ENCODE data around the gene SLC23A2.
"Not testable (repeated sequence)": the region's sequence is repeated elsewhere in the genome, so short reads cannot be mapped to it uniquely, and the experiment has no call there.

Gene SLC23A2

DNA sequence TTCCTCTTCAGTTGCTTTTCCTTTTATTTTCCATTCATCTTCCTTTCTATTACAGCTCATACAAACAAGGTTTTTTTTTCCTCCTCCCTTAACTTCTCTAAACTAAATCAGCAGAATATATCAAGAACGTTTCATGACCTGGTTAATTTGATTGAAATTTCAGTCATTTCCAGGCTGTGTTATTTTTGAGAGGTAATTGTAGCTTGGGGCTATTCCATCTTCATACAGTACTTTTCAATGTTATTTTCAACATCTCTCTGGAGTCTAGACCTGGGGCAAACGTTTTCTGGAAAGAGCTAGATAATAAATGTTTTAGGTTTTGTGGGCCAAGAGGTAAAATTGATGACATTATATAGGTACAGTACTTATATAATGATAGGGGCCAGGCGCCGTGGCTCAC lies 4.0 kb upstream of the SLC23A2 start:
- no peak for DNase-seq

DNA sequence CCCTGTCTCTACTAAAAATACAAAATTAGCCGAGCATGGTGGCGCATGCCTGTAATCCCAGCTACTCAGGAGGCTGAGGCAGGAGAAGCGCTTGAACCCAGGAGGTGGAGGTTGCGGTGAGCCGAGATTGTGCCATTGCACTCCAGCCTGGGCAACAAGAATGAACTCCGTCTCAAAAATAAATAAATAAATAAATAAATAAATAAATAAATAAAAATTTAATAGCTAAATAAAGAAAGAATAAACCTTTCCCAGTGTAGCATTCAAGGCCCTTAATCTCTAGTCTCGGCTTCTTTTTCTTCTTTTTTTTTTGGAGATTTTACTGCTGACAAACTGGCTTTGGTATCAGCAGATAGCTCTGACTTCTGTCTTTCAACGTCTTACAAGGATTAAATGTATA lies 3.5 kb upstream of the SLC23A2 start:
- DNase-seq: not testable (repeated sequence)

DNA sequence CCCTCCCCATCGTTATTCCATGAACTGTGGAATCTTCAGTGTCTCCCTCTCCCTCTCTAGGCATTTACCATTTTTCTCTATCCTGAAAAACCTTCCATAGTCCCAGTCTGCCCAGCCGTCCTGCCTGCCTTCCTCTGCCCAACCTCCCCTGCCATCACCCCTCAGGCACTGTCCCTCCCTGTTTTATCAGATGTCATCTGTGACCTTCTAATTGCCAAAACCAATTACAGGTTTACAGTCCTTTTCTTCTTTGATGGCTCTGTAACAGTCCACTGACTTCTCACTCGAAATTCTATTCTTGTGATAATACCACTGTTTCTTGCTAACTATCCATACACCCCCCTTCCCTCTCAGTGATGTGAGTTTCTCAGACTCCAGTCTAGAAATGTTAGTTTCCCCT lies 2.3 kb upstream of the SLC23A2 start:
- no peak for DNase-seq

DNA sequence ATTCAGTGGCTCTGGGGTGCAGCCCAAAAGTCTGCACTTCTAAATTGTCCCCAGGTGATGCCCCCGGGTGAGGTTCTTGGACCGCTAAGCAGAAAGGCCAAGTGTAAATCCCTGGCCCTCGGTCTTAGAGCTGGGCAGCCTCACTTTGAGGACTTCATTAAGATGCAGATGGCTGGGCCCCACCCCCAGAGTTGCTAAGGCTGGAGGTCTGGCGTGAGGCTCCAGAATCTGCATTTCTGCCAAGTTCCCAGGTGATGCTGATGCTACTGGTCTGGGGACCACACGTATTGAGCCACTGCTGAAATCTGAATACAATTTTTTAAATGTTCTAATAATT lies 735 bp upstream of the SLC23A2 start:
- DNase-seq: no peak

DNA sequence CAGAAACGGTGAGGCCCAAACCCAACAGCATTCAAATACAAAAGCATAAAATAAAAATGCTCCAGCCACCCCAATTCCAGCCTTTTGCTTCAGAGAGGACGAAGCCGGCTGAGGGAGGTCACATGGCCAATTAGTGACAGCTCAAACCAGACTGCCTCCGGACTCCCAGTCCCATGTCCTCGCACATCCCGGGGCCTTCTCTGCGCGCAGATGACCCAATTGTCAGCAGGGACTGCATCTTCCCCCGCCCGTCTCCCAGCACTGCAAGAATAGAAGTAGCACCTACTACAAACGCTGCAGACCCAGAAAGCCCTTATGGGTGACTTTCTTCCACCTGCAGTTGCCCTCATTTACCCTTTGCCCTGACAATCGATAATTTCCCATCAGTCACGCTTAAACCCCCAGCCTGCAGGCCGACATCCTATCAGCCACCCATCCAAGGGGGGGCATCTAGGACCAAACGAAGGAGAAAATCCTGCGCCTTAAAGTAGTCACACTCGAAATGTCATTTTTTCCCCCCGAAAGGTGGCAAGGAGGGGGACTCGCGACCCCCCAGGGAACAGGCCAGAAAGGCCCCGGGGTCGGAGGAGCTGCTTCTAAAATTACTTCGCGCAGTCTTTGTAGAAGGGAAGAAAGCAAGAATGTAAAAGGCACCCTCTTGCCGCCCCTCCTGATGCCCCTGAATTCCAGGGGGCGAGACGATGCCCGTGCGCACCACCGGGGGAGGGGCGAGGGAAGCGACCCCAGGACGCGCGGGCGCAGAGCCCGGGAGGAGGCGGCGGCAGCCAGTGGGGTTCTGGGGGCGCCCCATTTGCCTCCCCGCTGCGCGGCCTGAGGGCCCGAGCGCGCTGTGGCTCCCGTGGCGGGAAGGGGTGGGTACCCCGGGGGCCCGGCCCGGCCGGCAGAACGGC lies 792 bp downstream of the SLC23A2 start:
- DNase-seq: no peak

DNA sequence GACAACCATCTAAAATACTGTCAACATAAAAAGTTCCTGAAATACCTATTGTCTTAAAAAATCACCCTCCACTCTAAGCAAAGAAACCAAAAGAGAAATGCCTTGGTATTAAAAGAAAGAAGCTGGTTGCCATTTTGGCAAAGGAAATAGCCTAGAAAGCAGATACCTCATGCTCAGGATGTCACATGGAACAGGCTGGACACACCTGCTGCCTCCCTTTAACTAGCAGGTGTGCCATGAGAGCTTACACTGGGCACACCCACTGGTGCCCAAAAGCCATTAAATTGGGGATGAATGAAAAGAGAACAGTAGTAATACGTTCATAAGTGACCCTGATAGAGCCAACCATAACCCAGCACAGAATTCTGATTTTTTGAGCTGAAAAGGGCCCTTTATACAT lies 1.5 kb downstream of the SLC23A2 start:
- DNase-seq: no peak

DNA sequence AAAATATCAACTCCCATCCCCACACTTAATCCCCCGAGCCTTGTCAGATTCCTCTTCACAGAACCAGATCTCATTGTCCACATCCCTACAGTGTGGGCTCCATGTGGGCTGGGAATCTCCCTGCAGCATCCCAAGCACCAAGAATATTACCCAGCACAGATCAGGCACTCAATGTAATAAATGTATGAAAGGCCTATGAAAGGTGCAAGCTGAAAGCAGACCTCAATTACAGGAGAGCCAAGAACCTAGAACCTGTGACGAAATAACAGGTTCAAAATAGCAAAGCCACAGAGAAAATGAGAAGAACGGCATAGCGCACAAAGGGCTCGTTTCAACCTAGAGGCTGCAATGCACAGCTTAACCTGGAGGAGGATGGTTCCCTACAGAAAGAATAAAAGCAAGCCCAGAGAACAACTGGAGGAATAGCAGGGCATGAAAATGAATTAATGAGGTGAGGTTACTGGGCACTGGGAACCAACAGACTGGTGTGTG lies 3.1 kb downstream of the SLC23A2 start:
- DNase-seq: no peak

DNA sequence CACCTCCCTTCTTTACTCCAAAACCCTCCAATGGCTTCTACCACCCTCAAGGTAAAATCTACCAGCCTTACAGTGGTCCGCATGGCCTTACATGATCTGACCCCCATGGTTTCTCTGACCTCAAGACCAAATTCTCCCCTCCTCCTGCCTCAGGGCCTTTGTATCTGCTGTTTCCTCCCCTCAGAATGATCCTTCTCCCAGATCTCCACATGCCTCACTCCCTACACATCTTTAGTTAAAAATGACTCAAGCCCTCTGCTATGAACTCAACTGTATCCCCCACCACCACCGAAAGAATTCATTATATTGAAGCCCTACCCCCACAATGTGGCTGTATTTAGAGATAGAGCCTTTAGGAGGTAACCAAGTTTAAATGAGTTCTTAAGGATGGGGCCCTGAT lies 4.1 kb downstream of the SLC23A2 start:
- DNase-seq: no peak

DNA sequence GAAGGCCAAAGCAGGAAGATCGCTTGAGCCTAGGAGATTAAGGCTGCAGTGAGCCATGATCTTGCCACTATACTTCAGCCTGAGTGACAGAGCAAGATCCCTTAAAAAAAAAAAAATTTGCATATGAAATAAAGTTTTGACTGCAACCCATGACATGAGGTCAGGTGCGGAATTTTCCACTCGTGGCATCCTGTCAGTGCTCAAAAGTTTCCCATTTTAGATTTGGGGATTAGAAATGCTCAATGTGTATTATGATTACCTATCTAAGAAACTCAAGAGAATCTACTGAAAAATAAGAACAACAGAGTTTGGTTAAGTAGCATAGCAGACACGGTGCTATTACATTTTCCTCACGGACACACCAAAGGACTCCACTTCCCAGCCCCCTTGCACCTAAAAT lies 11.7 kb downstream of the SLC23A2 start:
- DNase-seq: no peak

DNA sequence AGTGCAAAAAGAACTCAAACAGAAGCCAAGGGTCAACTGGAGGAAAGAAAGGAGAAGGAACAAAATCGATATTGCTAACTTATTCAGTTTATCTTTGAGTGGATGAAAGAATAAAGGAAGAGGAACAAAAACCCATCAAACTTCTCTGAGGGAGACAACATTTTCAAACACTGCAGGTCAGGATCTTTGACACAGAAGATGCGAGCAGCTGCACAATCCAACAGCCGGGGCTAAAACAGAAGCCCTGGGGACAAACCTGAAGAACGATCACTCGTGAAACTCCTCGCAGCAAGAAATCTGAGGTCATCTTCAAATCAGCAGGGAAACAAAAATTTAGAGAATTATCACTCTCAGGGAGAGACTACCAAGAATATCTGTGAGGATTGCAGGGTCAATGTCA lies 14.2 kb downstream of the SLC23A2 start:
- no peak for DNase-seq

DNA sequence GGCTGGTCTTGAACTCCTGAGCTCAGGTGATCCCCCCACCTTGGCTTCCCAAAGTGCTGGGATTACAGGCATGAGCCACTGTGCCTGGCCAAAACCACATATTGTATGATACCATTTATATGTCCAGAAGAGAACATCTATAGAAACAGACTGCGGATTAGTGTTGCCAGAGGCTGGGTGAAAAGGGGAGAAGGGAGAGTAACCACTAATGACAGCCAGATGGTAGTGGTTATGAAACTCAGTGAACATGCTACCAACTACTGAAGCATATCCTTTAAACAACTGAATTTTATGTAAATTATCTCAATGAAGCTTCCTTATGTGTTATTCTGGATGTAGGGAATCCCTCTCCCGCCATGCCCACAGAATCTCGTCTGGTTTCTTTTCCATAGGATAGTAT lies 15.7 kb downstream of the SLC23A2 start:
- no peak for DNase-seq

DNA sequence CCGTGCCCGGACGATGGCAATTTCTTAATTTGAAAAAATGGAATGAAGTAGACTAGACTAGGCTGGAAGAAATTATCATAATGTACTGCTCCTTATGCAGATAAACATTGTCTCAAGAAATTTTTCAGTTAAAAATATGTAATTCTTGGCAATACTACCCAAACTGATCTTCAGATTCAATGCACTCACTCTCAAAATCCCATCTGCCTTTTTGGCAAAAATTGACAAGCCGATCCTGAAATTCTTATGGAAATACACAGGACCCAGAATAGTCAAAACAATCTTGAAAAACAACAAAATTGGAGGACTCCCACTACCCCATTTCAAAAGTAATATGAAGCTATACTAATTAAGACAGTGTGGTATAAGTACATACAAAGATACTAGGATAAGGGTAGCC lies 19.0 kb downstream of the SLC23A2 start:
- no peak for DNase-seq

DNA sequence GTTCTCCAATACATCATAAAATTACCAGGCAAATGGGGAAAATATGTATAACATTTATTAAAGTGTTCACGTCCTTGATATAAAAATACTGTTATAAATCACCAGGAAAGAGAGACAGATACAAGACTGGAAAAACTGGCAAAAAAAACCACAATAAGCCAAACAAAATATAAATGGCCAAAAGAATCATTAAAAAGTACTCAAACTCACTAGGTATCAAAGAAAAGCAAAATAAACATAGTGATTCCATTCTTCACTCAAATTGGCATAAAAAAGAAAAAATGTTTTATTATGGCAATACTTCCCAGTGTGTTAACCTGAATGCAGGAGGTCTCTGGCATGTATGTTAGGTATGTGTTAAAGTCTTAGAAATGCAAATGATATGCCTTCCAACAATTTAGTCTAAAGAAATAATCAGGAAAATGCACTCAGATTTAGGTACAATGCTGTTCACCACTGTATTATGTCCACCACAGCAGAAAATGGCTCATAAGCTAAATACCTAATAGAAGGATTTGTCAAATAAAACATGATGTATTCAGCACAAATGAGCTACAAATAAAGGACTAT lies 21.4 kb downstream of the SLC23A2 start:
- DNase-seq: no peak

DNA sequence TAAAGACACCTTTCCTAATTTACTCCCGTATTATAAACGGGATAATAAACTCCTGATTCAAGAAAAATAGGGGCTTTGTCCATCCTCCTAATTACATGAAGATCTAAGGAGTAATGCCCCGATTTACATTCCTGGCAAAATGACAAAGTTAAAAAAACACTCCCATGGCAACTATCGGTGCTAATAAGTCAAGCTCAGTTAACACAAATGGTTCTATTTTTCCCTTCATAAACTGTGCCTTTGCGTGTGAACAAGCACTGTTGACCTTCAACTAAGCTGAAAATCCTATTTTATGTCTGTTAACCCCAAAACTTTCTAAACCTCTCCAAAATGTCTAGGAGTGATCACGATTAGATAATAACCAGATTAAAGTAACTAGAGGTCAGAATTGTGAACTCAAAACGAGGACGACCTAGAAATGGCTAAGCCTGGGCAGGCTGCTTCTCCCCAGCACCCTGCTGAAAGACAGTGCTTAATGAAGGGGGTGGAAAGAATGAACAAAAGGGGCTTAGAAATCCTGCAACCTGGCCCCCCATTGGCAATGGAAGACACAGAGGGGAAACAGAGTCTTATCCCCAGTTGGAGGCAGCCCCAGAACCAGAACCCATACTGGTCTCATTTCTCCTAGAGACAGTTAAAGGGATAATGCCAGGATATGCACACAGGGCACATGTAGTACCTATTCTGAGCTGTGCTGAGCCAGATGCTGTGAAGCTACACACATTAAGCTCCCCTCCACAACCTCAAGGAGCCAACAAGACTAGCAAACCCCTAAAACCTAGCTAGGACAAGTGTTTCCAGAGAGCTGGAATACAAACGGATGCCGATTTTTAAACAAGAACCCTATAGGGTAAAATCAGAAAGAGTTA lies 23.0 kb downstream of the SLC23A2 start:
- no peak for DNase-seq

DNA sequence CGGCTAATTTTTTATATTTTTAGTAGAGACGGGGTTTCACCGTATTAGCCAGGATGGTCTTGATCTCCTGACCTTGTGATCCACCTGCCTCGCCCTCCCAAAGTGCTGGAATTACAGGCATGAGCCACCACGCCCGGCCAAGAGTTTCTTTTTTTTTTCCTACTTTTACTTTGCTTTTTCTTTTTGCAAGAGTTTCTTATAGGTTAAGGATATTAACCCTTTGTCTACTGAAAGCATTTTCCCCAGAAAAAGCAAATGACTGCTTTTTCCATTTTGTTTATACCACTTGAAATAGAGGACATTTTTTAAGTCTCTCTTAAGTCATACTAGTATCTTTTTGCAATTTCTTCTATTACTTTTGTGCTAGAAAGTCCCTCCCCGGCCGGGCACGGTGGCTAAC lies 25.3 kb downstream of the SLC23A2 start:
- not testable (repeated sequence) for DNase-seq

DNA sequence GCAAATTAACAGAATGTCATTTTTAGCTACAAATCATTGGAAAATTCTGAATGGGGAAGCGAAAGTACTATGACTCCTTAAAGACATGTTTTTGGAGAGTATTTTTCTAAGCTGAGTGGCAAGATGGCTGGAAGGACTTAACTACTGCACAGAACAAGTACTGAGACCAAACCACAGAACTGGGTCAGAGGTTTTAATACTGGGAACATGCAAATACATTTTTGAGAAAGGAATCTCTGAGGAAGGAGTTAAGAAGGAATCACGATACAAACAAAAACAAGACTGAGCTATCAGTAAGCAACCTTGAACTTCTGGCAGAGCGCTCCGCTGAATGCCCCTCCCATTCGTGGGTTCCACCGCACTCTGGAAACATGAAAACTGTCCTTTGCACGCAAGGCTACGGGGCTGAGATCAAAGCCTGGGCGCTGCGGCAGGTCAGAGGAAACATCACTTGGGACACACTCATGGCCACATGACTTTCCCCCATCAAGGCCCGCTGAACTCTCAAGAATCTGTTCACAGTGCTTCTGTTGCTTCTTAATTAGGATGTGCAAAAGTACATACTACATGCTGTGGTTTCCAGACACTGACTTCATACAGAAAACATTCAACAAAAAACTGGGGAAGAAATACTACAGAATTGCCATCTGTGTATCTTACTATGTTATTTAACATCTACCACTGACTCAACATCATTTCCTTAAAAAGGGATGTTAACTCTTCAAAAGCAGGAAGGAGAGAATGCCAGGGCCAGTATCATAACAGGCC lies 27.8 kb downstream of the SLC23A2 start:
- peak; percentile 54 for DNase-seq

DNA sequence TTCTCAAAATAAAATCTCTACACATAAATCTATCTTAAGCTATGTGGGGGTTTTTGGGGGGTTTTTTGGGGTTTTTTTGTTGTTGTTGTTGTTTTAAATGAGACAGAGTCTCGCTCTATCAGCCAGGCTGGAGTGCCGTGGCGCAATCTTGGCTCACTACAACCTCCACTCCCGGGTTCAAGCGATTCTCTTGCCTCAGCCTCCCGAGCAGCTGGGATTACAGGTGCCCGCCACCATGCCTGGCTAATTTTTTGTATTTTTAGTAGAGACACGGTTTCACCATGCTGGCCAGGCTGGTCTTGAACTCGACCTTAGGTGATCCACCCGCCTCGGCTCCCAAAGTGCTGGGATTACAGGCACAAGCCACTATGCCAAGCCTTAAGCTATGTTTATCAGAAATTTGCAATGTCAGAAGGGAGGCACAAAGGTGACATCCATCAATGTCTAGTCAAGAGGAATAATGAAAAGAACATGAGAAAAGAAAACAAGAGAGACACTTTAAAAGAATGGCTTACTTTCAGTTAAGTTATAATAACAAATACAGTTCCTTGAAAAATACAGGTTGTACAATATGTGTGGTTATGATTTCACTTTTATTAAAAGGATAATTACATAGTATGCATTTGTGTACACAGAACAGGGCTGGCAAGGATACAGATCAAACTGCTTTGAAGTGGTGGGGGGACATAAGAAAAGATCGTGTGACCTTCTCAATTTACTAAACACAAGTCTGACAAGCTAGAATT lies 28.6 kb downstream of the SLC23A2 start:
- DNase-seq: no peak

DNA sequence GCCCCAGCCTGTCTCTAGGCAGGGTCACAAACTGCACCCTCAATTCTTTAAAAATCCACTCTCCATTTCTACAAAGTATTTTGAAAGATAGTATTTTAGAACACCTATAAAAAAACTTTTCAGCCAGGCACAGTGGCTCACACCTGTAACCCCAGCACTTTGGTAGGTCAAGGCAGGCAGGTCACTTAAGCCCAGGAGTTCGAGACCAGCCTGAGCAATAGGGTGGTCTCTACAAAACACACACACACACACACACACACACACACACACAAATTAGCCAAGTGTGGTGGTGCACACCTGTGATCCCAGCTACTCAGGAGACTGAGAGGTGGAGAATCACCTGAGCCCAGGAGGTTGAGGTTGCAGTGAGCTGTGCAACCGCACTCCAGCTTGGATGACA lies 30.2 kb downstream of the SLC23A2 start:
- no peak for DNase-seq

DNA sequence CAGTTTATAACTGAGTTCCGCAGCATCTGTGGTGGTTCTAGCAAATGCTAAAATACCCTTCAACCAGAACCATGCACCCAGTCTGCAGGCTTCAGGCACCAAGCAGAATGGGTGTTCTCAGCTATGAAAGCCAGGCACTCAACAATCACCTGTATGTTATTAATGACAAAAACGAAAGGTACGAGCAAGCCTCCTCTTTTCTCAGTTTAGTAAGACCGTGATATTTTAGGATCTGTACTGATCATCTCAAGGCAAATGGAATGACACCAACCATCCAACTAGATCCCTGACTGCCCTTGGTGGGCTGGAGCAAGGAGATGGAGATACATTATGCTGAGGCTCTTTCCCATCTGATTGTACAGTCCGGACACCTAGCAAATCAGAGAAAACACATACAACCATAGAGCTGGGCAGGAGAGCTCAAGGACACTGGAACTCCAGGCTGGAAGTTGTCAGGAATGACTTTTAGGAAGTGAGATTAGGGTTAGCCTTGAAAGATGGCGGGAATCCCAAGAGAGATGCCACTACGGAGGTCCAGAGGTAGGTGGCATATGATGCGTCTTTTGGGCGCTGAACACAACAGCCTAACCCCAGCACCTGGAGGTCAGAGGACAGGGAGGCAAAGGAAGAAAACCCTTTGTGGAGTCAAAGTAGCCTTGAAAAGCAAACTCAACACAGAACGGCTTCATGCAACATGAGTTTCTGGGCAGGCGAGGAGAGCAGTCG lies 33.4 kb downstream of the SLC23A2 start:
- no peak for DNase-seq

DNA sequence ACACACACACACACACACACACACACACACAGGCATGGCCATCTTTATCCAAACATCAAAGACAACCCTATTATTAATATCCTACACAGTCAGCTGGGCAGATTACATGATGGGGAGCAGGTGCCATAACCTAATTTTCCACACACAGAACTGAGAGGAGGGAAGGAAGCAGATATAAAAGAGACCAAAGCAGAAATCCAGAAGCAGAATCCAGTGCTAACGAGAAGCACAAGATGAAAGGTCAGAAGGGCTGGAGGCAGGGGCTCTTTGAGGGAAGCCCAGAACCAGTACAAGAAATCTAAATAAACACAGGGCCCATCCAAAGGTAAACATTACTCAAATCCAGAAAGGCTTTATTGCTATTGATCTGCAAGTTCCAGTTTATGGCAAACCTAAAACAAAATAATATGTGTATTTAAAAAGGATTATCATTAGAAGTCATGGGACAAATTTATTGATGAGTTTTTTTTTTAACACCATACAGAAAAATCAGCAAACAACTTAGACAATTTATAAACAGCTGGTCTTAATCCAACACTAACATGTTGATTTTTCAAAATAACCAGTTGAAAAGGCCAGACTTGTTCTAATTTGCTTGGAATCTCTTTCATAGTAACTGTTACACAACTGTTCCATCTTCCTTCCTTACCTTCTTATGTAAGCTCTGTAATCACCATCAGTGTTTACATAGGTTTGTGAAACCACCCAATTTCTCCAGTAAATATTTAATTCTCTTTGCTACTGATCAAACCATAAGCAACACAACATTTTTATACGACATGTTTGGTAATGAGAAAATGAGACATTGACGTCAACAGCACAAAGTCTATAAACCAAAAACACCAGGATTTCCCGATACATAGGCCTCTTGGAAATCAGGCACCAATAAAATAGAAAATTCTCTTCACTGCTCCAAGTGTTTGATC lies 34.2 kb downstream of the SLC23A2 start:
- DNase-seq: no peak

All from right hindlimb (tissue), 1 donor.